Prostate gland (tissue), 2 donors: Measurements from ENCODE around the gene BRCA2.

ENCODE experiments used
- CTCF ChIP-seq, 4 experiments: fragments of 200-600 bp in 2 of 4; fragments of 450-650 bp in 2 of 4; sonication (generic) in 2 of 4; IDR thresholded peaks; 1 replicate in 3 of 4; 2 replicates in 1 of 4; pipeline ENCODE4 v1.5.1; 2016 to 2019; ENCODE audit warnings: antibody characterized with exemption in 4 of 4, mild to moderate bottlenecking in 2 of 4, moderate library complexity in 2 of 4
- POLR2AphosphoS5 ChIP-seq: sonication (generic); formaldehyde crosslinking; IDR thresholded peaks from one replicate; pipeline ENCODE4 v1.6.1; 2017; ENCODE audit warnings: antibody characterized with exemption

- TF ChIP-seq CTCF (IDR thresholded peaks at IDR 0.05) (no peak), POLR2AphosphoS5 (no peak)
Measured at GRCh38 chr13:32282096-32282711, 33.1 kb upstream of the BRCA2 start.
